H1 (cell line): Measurements from ENCODE around the gene VAMP4.

Experiments used
- CEBPB ChIP-seq: IDR thresholded peaks from 2 replicates; pipeline ENCODE4 v1.6.1; 2012; ENCODE audit warnings: low read depth, low read length
- CHD2 ChIP-seq: IDR thresholded peaks from 2 replicates; pipeline ENCODE4 v1.6.1; 2012; ENCODE audit warnings: low read length, improper control_type of control experiment
- CHD7 ChIP-seq: fragments of 300-600 bp; sonication (generic); IDR thresholded peaks from 2 replicates; pipeline ENCODE4 v1.7.1; 2012; ENCODE audit warnings: low read length, moderate library complexity, mild to moderate bottlenecking, inconsistent platforms; ENCODE audit not compliant: insufficient replicate concordance
- CTCF ChIP-seq, 3 experiments: IDR thresholded peaks; 1 replicate in 2 of 3; 2 replicates in 1 of 3; pipeline versions ENCODE4 v1.5.1 to v1.6.1; 2011; ENCODE audit warnings: low read length in 3 of 3, mild to moderate bottlenecking in 3 of 3, inconsistent platforms in 2 of 3, low read depth in 1 of 3, moderate library complexity in 1 of 3; ENCODE audit not compliant: insufficient read depth in 1 of 3; ENCODE audit errors: control extremely low read depth in 1 of 3
- EZH2 ChIP-seq: fragments of 200-600 bp; sonication (generic); IDR thresholded peaks from 2 replicates; pipeline ENCODE4 v1.7.1; 2012; ENCODE audit warnings: low read depth, mild to moderate bottlenecking, moderate library complexity, low read length, inconsistent platforms; ENCODE audit not compliant: severe bottlenecking
- FOSL1 ChIP-seq: IDR thresholded peaks from 2 replicates; pipeline ENCODE4 v1.6.1; 2011; ENCODE audit warnings: mild to moderate bottlenecking, low read depth, low read length, moderate library complexity; ENCODE audit not compliant: insufficient read depth
- GABPA ChIP-seq: IDR thresholded peaks from 2 replicates; pipeline ENCODE4 v1.6.1; 2011; ENCODE audit warnings: mild to moderate bottlenecking, low read length, moderate library complexity, borderline replicate concordance; ENCODE audit not compliant: insufficient read depth
- JUND ChIP-seq: IDR thresholded peaks from 2 replicates; pipeline ENCODE4 v1.6.1; 2011; ENCODE audit warnings: mild to moderate bottlenecking, improper control_type of control experiment, low read length
- KDM1A ChIP-seq: fragments of 200-600, 300-600 bp; sonication (generic); IDR thresholded peaks from 2 replicates; pipeline ENCODE4 v1.7.1; 2016; ENCODE audit warnings: mild to moderate bottlenecking, low read length, borderline replicate concordance
- MAFK ChIP-seq: IDR thresholded peaks from 2 replicates; pipeline ENCODE4 v1.6.1; 2012; ENCODE audit warnings: low read depth, mild to moderate bottlenecking, improper control_type of control experiment, low read length
- POLR2A ChIP-seq, 2 experiments: IDR thresholded peaks; 1 replicate in 1 of 2; 2 replicates in 1 of 2; pipeline ENCODE4 v1.6.1; 2011; ENCODE audit warnings: low read depth in 2 of 2, low read length in 2 of 2, mild to moderate bottlenecking in 2 of 2; ENCODE audit errors: control extremely low read depth in 1 of 2
- POLR2AphosphoS5 ChIP-seq: IDR thresholded peaks from 2 replicates; pipeline ENCODE4 v1.6.1; 2011; ENCODE audit warnings: low read depth, low read length
- RAD21 ChIP-seq, 2 experiments: IDR thresholded peaks in 1 of 2; conservative IDR thresholded peaks in 1 of 2; 2 replicates each; pipeline ENCODE4 v1.6.1; 2011; ENCODE audit warnings: low read depth in 2 of 2, low read length in 2 of 2, improper control_type of control experiment in 1 of 2, inconsistent platforms in 1 of 2, mild to moderate bottlenecking in 1 of 2, moderate library complexity in 1 of 2
- SIN3A ChIP-seq, 2 experiments: IDR thresholded peaks in 1 of 2; conservative IDR thresholded peaks in 1 of 2; 2 replicates each; pipeline ENCODE4 v1.6.1; 2011 to 2012; ENCODE audit warnings: low read length in 2 of 2, improper control_type of control experiment in 1 of 2, low read depth in 1 of 2, mild to moderate bottlenecking in 1 of 2

- TF ChIP-seq CTCF (IDR thresholded peaks at IDR 0.05; ENCODE audit: control extremely low read depth in 1 of 3, insufficient read depth in 1 of 3, low read depth in 1 of 3, low read length in 3 of 3), result no peak
- TF ChIP-seq SIN3A (conservative IDR thresholded peaks at IDR 0.05 in 1 of 2, IDR thresholded peaks at IDR 0.05 in 1 of 2; ENCODE audit: low read depth in 1 of 2, low read length in 2 of 2), result no peak
- no peak for TF ChIP-seq FOSL1
- TF ChIP-seq GABPA, result no peak
- no peak for TF ChIP-seq MAFK
- TF ChIP-seq RAD21 (IDR thresholded peaks at IDR 0.05 in 1 of 2, conservative IDR thresholded peaks at IDR 0.05 in 1 of 2; ENCODE audit: low read depth in 2 of 2, low read length in 2 of 2), result no peak
- TF ChIP-seq JUND, result no peak
- TF ChIP-seq POLR2A (IDR thresholded peaks at IDR 0.05; ENCODE audit: control extremely low read depth in 1 of 2, low read depth in 2 of 2, low read length in 2 of 2), result no peak
- TF ChIP-seq EZH2, result no peak
- no peak for TF ChIP-seq POLR2AphosphoS5
- TF ChIP-seq CHD7, result no peak
- TF ChIP-seq CHD2, result no peak
- TF ChIP-seq CEBPB, result no peak
- no peak for TF ChIP-seq KDM1A
Measured at GRCh38 chr1:171751221-171751620, 9.4 kb upstream of the VAMP4 start.
